Measurements from ENCODE around the gene CYP21A2. TPM values are rescaled to one million over a fixed set of nuclear protein-coding genes. Genes with fewer than 3 reads are reported as not detected.
"Not testable (repeated sequence)": the region's sequence is repeated elsewhere in the genome, so short reads cannot be mapped to it uniquely, and the experiment has no call there.

The CYP21A2 gene
- total RNA-seq, 2 experiments from 2014 or later = 0.16 to 0.27 TPM

DNA sequence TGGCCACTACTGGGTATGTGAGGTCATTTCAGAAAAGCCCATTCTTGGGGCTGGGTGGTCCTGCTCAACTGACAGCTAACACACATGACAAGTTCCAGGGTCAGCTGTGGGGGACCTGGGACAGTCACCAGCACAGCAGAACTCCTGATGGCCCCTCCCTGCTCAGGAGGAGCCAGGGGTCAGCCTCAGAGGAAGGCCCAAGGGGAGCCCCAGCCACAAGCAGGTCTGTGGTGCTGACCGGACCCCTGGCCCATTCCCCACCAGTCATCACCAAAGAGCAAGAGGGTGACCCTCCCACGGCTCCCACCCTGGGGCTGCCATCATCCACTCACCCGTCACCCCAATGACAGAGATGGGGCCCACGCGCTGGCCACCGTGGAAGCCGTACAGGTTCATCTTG lies 18.0 kb downstream of the CYP21A2 start:
- ChIA-PET POLR2A (no interaction called here), CTCF (no interaction called here)
- ATAC-seq = no peak
- TF ChIP-seq, protein P1, sequence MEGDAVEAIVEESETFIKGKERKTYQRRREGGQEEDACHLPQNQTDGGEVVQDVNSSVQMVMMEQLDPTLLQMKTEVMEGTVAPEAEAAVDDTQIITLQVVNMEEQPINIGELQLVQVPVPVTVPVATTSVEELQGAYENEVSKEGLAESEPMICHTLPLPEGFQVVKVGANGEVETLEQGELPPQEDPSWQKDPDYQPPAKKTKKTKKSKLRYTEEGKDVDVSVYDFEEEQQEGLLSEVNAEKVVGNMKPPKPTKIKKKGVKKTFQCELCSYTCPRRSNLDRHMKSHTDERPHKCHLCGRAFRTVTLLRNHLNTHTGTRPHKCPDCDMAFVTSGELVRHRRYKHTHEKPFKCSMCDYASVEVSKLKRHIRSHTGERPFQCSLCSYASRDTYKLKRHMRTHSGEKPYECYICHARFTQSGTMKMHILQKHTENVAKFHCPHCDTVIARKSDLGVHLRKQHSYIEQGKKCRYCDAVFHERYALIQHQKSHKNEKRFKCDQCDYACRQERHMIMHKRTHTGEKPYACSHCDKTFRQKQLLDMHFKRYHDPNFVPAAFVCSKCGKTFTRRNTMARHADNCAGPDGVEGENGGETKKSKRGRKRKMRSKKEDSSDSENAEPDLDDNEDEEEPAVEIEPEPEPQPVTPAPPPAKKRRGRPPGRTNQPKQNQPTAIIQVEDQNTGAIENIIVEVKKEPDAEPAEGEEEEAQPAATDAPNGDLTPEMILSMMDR (IDR thresholded peaks at IDR 0.05) = no peak
- Mint-ChIP-seq H3K36me3 (ENCODE audit: low read depth) (no peaks in the 10 kb centered on the region), H3K27me3 (no peaks in the 10 kb centered on the region), H3K4me3 (no peak overlapping the region), H3K27ac (no peak overlapping the region), H3K9me3 (no peaks in the 10 kb centered on the region), H3K4me1 (ENCODE audit: low read depth) (no peaks in the 10 kb centered on the region)
- no peak for DNase-seq
- intact Hi-C loops (cut with micrococcal nuclease) = no loop called here

DNA sequence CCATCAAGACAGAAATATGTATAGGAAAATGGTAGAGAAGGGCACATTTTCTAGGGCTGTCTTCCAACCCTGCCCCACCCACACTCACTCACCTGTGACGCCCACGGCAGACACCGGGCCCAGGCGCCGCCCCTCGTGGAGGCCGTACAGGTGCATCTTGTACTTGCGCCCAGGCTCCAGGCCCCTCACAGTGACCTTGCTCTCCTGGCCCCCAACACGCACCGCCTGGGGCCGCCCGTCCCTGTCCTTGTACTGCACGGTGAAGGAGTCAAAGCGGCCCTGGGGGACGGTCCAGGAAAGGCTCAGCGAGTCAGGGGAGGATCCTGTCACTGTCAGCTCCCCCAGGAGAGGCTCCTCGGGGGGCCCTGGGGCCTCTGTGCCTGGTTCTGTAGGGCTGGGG lies 19.8 kb downstream of the CYP21A2 start:
- CTCF ChIA-PET = no interaction called here
- H3K27ac Mint-ChIP-seq = no peak overlapping the region
- intact Hi-C loops (cut with micrococcal nuclease) = no loop called here

GRCh38 chr6:32058511-32058963 lies 20.3 kb downstream of the CYP21A2 start:
- CTCF ChIA-PET = no interaction called here
- TF ChIP-seq, protein P1 (IDR thresholded peaks at IDR 0.05) = no peak
- H3K4me3 Mint-ChIP-seq = no peak overlapping the region
- H3K36me3 Mint-ChIP-seq (ENCODE audit: low read depth) = no peaks in the 10 kb centered on the region
- no peak for DNase-seq
- ATAC-seq = no peak
- POLR2A ChIA-PET = no interaction called here
- no peak overlapping the region for H3K27ac Mint-ChIP-seq
- H3K4me1 Mint-ChIP-seq (ENCODE audit: low read depth) = no peaks in the 10 kb centered on the region
- no peaks in the 10 kb centered on the region for H3K9me3 Mint-ChIP-seq
- intact Hi-C loops (cut with micrococcal nuclease) = no loop called here
- H3K27me3 Mint-ChIP-seq = no peaks in the 10 kb centered on the region

More for the DNA sequence above, 19.8 kb downstream of the CYP21A2 start:
- no peak for DNase-seq
- H3K4me3 Mint-ChIP-seq = no peak overlapping the region
- H3K36me3 Mint-ChIP-seq (ENCODE audit: low read depth) = no peaks in the 10 kb centered on the region
- TF ChIP-seq, protein P1 (IDR thresholded peaks at IDR 0.05) = no peak
- no peaks in the 10 kb centered on the region for H3K4me1 Mint-ChIP-seq (ENCODE audit: low read depth)
- no peaks in the 10 kb centered on the region for H3K27me3 Mint-ChIP-seq
- no peak for ATAC-seq
- H3K9me3 Mint-ChIP-seq = no peaks in the 10 kb centered on the region
- POLR2A ChIA-PET = no interaction called here

GRCh38 chr6:32060966-32061655 lies 22.9 kb downstream of the CYP21A2 start:
- no peaks in the 10 kb centered on the region for H3K27me3 Mint-ChIP-seq
- TF ChIP-seq, protein P1 (IDR thresholded peaks at IDR 0.05) = no peak
- no peak overlapping the region for H3K27ac Mint-ChIP-seq
- ATAC-seq (no peak), DNase-seq (no peak)
- CTCF ChIA-PET = no interaction called here
- intact Hi-C loops (cut with micrococcal nuclease) = no loop called here
- H3K4me3 Mint-ChIP-seq = no peak overlapping the region
- POLR2A ChIA-PET = no interaction called here
- H3K9me3 Mint-ChIP-seq = no peaks in the 10 kb centered on the region
- H3K4me1 Mint-ChIP-seq (ENCODE audit: low read depth) = no peaks in the 10 kb centered on the region
- H3K36me3 Mint-ChIP-seq (ENCODE audit: low read depth) = no peaks in the 10 kb centered on the region

- CTCF ChIA-PET = no interaction called here
- H3K27me3 Mint-ChIP-seq = no peaks in the 10 kb centered on the region
- ATAC-seq (no peak), DNase-seq (no peak)
- H3K36me3 Mint-ChIP-seq (ENCODE audit: low read depth) = no peaks in the 10 kb centered on the region
- no peak overlapping the region for H3K4me3 Mint-ChIP-seq
- no peaks in the 10 kb centered on the region for H3K9me3 Mint-ChIP-seq
- no peak overlapping the region for H3K27ac Mint-ChIP-seq
- TF ChIP-seq, protein P1 (IDR thresholded peaks at IDR 0.05) = no peak
- POLR2A ChIA-PET = no interaction called here
- H3K4me1 Mint-ChIP-seq (ENCODE audit: low read depth) = no peaks in the 10 kb centered on the region
- intact Hi-C loops (cut with micrococcal nuclease) = no loop called here
Measured at GRCh38 chr6:32064706-32065105, 26.5 kb downstream of the CYP21A2 start.

GRCh38 chr6:32067521-32067920 lies 29.3 kb downstream of the CYP21A2 start:
- CTCF ChIA-PET; H3K36me3 Mint-ChIP-seq (ENCODE audit: low read depth); intact Hi-C loops (cut with micrococcal nuclease); POLR2A ChIA-PET; H3K27me3 Mint-ChIP-seq; H3K9me3 Mint-ChIP-seq; H3K4me3 Mint-ChIP-seq; H3K4me1 Mint-ChIP-seq (ENCODE audit: low read depth); DNase-seq; ATAC-seq; H3K27ac Mint-ChIP-seq: not testable (repeated sequence)

DNA sequence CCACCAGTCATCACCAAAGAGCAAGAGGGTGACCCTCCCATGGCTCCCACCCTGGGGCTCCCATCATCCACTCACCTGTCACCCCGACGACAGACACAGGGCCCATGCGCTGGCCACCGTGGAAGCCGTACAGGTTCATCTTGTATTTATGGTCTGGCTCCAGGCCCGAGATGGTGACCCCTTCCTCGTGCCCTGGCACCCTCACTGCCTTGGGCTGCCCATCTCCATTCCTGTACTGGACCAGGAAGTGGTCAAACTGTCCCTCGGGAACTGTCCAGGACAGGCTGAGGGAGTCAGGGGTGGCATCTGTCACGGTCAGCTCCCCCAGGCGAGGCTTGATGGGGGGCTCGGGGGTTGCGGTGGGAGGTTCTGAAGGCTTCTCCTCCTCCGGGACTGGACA lies 30.1 kb downstream of the CYP21A2 start:
- intact Hi-C loops (cut with micrococcal nuclease); DNase-seq; CTCF ChIA-PET; H3K9me3 Mint-ChIP-seq; H3K27me3 Mint-ChIP-seq; H3K27ac Mint-ChIP-seq; H3K4me3 Mint-ChIP-seq; H3K4me1 Mint-ChIP-seq (ENCODE audit: low read depth); H3K36me3 Mint-ChIP-seq (ENCODE audit: low read depth); ATAC-seq; POLR2A ChIA-PET: not testable (repeated sequence)

Measured in activated CD8-positive, alpha-beta T cell treated with anti-CD3 and anti-CD28 coated beads for 36 hours (primary cell).